Lung (tissue), 12 donors: ENCODE measurements around the gene DMPK. TPM values are rescaled to one million over a fixed set of nuclear protein-coding genes. Genes with fewer than 3 reads are reported as not detected.

Experiments
- ATAC-seq: fragments of 200-7000 bp; cut with Tn5 transposase; one replicate; pipeline ENCODE4 v1.9.1; 2020; ENCODE audit warnings: moderate number of reproducible peaks; ENCODE audit not compliant: insufficient read depth, low FRiP score
- DNase-seq, 3 donors: peaks; one replicate each; pipeline ENCODE4 v3.0.0-alpha.2; 2013 to 2017
- H3K27ac ChIP-seq, 2 donors: one replicate each; pipeline ENCODE4 v1.5.1; 2013; ENCODE audit warnings: mild to moderate bottlenecking in 2 of 2, moderate library complexity in 2 of 2, control low read depth in 1 of 2, inconsistent platforms in 1 of 2, low read depth in 1 of 2, low read length in 1 of 2
- H3K27me3 ChIP-seq, 3 donors: one replicate each; pipeline ENCODE4 v1.5.1; 2013; ENCODE audit warnings: low read length in 2 of 3; ENCODE audit not compliant: control insufficient read depth in 3 of 3, insufficient read depth in 3 of 3
- H3K36me3 ChIP-seq, 4 donors: one replicate each; pipeline ENCODE4 v1.5.1; 2013; ENCODE audit warnings: low read length in 4 of 4, mild to moderate bottlenecking in 1 of 4, moderate library complexity in 1 of 4; ENCODE audit not compliant: control insufficient read depth in 4 of 4, insufficient read depth in 4 of 4
- H3K4me1 ChIP-seq, 5 donors: one replicate each; pipeline ENCODE4 v1.5.1; 2013; ENCODE audit warnings: low read length in 5 of 5, mild to moderate bottlenecking in 2 of 5, moderate library complexity in 1 of 5; ENCODE audit not compliant: control insufficient read depth in 5 of 5, insufficient read depth in 5 of 5
- H3K4me3 ChIP-seq: one replicate; pipeline ENCODE4 v1.5.1; 2013; ENCODE audit warnings: mild to moderate bottlenecking, control low read depth, moderate library complexity
- H3K9ac ChIP-seq, 2 donors: one replicate each; pipeline ENCODE4 v1.5.1; 2013; ENCODE audit warnings: low read length in 2 of 2, control low read depth in 1 of 2; ENCODE audit not compliant: insufficient read depth in 1 of 2
- H3K9me3 ChIP-seq, 4 donors: one replicate each; pipeline ENCODE4 v1.5.1; 2013; ENCODE audit warnings: low read length in 3 of 4, mild to moderate bottlenecking in 1 of 4, moderate library complexity in 1 of 4; ENCODE audit not compliant: control insufficient read depth in 4 of 4, insufficient read depth in 3 of 4
- CTCF ChIP-seq: IDR thresholded peaks from 2 replicates; pipeline ENCODE4 v1.5.1; 2012; ENCODE audit warnings: mild to moderate bottlenecking; ENCODE audit errors: control extremely low read depth, extremely low read depth
- WGBS, 2 donors: extraction: QIAGEN DNeasy Blood & Tissue Kit; methylation state at CpG; one replicate each; pipeline ENCODE4 v1.1.7; 2013; 5-methylcytosine and 5-hydroxymethylcytosine counted together
- polyA plus RNA-seq, 2 donors: library from polyadenylated mRNA; stranded (reverse); fragments of 200-250 nt; gene quantifications; one replicate each; pipeline ENCODE4 v1.2.1, GENCODE V29; 2013
- total RNA-seq, 2 donors: library from RNA; depleted of rRNA in 1 of 2; stranded (reverse); fragments of >200 nt in 1 of 2; gene quantifications; one replicate each; pipeline ENCODE4 v1.2.1, GENCODE V29; 2014 to 2021
- donor health status: control.
- donor health status: control.
- donor health status: Bipolar disorder and iron deficiency.
- donor health status: healthy.
- donor health status: DM: yes; HTN: yes; CAD: no.

The DMPK gene
- total and polyA plus RNA-seq, 4 donors = 32.4 to 70.4 (median 40.4) TPM

- H3K27me3 ChIP-seq = no peaks in the 10 kb centered on the region
- no peak overlapping the region for H3K9ac ChIP-seq
Measured at GRCh38 chr19:45781214-45782161, 802 bp downstream of the DMPK start.

GRCh38 chr19:45780448-45781213, 1.7 kb downstream of the DMPK start:
- WGBS, 2 donors = 32 to 33% methylated on average over 13 of the region's 13 CpGs
- peaks cover 2 to 18% (median 11%) of the 10 kb centered on the region in 5 donors for H3K4me1 ChIP-seq

More at GRCh38 chr19:45781214-45782161, 802 bp downstream of the DMPK start:
- no peak for DNase-seq
- 51 to 76% methylated on average over 17 of the region's 17 CpGs for whole genome bisulfite sequencing, 2 donors
- ATAC-seq = no peak
- peaks cover 0 to 2% (median 0%) of the 10 kb centered on the region in 4 donors for H3K9me3 ChIP-seq
- H3K4me1 ChIP-seq = peaks cover 2 to 18% (median 11%) of the 10 kb centered on the region in 5 donors
- peak overlapping the region; percentile 59 to 96 for H3K27ac ChIP-seq
- TF ChIP-seq CTCF = no peak
- peak overlapping the region; percentile 36 for H3K4me3 ChIP-seq
- peaks cover 0 to 24% (median 14%) of the 10 kb centered on the region in 4 donors for H3K36me3 ChIP-seq

GRCh38 chr19:45780146-45780447, 2.2 kb downstream of the DMPK start:
- Histone ChIP-seq H3K27me3 (no peaks in the 10 kb centered on the region), H3K27ac (peak overlapping the region; percentile 42 to 96), H3K9ac (no peak overlapping the region), H3K9me3 (no peaks in the 10 kb centered on the region), H3K4me3 (no peak overlapping the region), H3K36me3 (peaks cover 0 to 12% (median 10%) of the 10 kb centered on the region in 4 donors), H3K4me1 (peaks cover 2 to 18% (median 11%) of the 10 kb centered on the region in 5 donors)
- ATAC-seq (no peak), DNase-seq (no peak)
- 40 to 45% methylated on average over 4 of the region's 4 CpGs for WGBS, 2 donors
- TF ChIP-seq CTCF = no peak

More at GRCh38 chr19:45780448-45781213, 1.7 kb downstream of the DMPK start:
- no peaks in the 10 kb centered on the region for H3K9me3 ChIP-seq
- H3K27ac ChIP-seq = peak overlapping the region; percentile 32 to 96
- TF ChIP-seq CTCF = no peak
- no peak for ATAC-seq
- no peak overlapping the region for H3K9ac ChIP-seq
- H3K36me3 ChIP-seq = peaks cover 0 to 15% (median 13%) of the 10 kb centered on the region in 4 donors
- H3K27me3 ChIP-seq = no peaks in the 10 kb centered on the region
- H3K4me3 ChIP-seq = peak overlapping the region; percentile 29
- DNase-seq = no peak
